Hippocampal formation (tissue), 2 donors: ENCODE results near the gene CCDC102A.

ENCODE experiments used
- DNase-seq, 2 donors: peaks; one replicate each; lab custom pipeline; 2025; lab: John Stamatoyannopoulos, UW

CCDC102A gene

GRCh38 chr16:57519796-57520360 is 16.5 kb downstream of the CCDC102A start:
- peak; percentile 8 to 71 for DNase-seq

GRCh38 chr16:57518922-57519321 is 17.4 kb downstream of the CCDC102A start:
- no peak for DNase-seq

GRCh38 chr16:57518520-57518919 is 17.9 kb downstream of the CCDC102A start:
- DNase-seq = no peak

GRCh38 chr16:57517397-57518367 is 18.7 kb downstream of the CCDC102A start:
- no peak for DNase-seq

GRCh38 chr16:57516773-57517172 is 19.6 kb downstream of the CCDC102A start:
- no peak for DNase-seq

GRCh38 chr16:57516176-57516725 is 20.1 kb downstream of the CCDC102A start:
- no peak for DNase-seq

GRCh38 chr16:57514791-57515600 is 21.4 kb downstream of the CCDC102A start:
- DNase-seq = no peak

GRCh38 chr16:57514371-57514770 is 22.0 kb downstream of the CCDC102A start:
- DNase-seq = no peak

- DNase-seq = no peak
These were observed 22.8 kb downstream of the CCDC102A start for GRCh38 chr16:57513371-57514102.

GRCh38 chr16:57512296-57513001 is 23.9 kb downstream of the CCDC102A start:
- no peak for DNase-seq

- DNase-seq = no peak
These were observed 26.1 kb downstream of the CCDC102A start for GRCh38 chr16:57510016-57510871.

GRCh38 chr16:57509231-57509923 is 27.0 kb downstream of the CCDC102A start:
- DNase-seq = no peak

- DNase-seq = no peak
These were observed 28.3 kb downstream of the CCDC102A start for GRCh38 chr16:57508035-57508425.

- no peak for DNase-seq
These were observed 29.0 kb downstream of the CCDC102A start for GRCh38 chr16:57507136-57508034.

GRCh38 chr16:57505169-57505568 is 31.2 kb downstream of the CCDC102A start:
- DNase-seq = no peak

- DNase-seq = no peak
These were observed 31.9 kb downstream of the CCDC102A start for GRCh38 chr16:57504491-57504890.

- no peak for DNase-seq
These were observed 32.4 kb downstream of the CCDC102A start for GRCh38 chr16:57504001-57504400.

GRCh38 chr16:57503366-57503765 is 33.0 kb downstream of the CCDC102A start:
- no peak for DNase-seq
